ENCODE data around the gene PI3. TPM values are rescaled to one million over a fixed set of nuclear protein-coding genes. Genes with fewer than 3 reads are reported as not detected.

The PI3 gene
- polyA plus RNA-seq: not detected in 2 replicates

GRCh38 chr20:45174434-45175364 is at the start of gene PI3:
Gene PI3, plus strand, starts transcription at chr20:45174902. Its CDS starts 21 bp downstream, at chr20:45174923.

GRCh38 chr20:45206725-45207124 is 32.0 kb downstream of the PI3 start, which contains the start of gene SEMG1:
Gene SEMG1, plus strand, starts transcription at chr20:45207033. Its CDS starts 21 bp downstream, at chr20:45207054.

GRCh38 chr20:45221076-45221475 is 46.4 kb downstream of the PI3 start, which contains the start of gene SEMG2:
Gene SEMG2, plus strand, starts transcription at chr20:45221373. Its CDS starts 17 bp downstream, at chr20:45221390.

Other genes starting within 250 kb of the PI3 start
- gene TOMM34, start 214.5 kb upstream of the PI3 start, polyA plus RNA-seq: 7.6 and 14.2 TPM in 2 replicates
- 4.8 and 22.6 TPM in 2 replicates for gene STK4, start 208.4 kb upstream of the PI3 start, polyA plus RNA-seq
- gene KCNS1, start 73.8 kb upstream of the PI3 start, polyA plus RNA-seq: 1.2 and 2.7 TPM in 2 replicates
- gene WFDC5, start 59.7 kb upstream of the PI3 start, polyA plus RNA-seq: not detected in 2 replicates
- gene WFDC12, start 50.4 kb upstream of the PI3 start, polyA plus RNA-seq: not detected in 2 replicates
- not detected in 2 replicates for gene SEMG1, start 32.1 kb downstream of the PI3 start, polyA plus RNA-seq
- gene SEMG2, start 46.5 kb downstream of the PI3 start, polyA plus RNA-seq: not detected in 2 replicates
- gene SLPI, start 79.7 kb downstream of the PI3 start, polyA plus RNA-seq: not detected in 2 replicates
- gene RBPJL, start 131.9 kb downstream of the PI3 start, polyA plus RNA-seq: not detected in 2 replicates
- not detected in 2 replicates for gene MATN4, start 133.4 kb downstream of the PI3 start, polyA plus RNA-seq
- 0.42 and 0.70 TPM in 2 replicates for gene SDC4, start 173.5 kb downstream of the PI3 start, polyA plus RNA-seq
- 21.0 and 36.5 TPM in 2 replicates for gene SYS1, start 188.3 kb downstream of the PI3 start, polyA plus RNA-seq
- 2.1 and 3.8 TPM in 2 replicates for gene TP53TG5, start 203.4 kb downstream of the PI3 start, polyA plus RNA-seq
- 608 and 690 TPM in 2 replicates for gene DBNDD2, start 233.4 kb downstream of the PI3 start, polyA plus RNA-seq
- 386 and 507 TPM in 2 replicates for gene PIGT, start 241.2 kb downstream of the PI3 start, polyA plus RNA-seq

All from Purkinje cell (primary cell).